Small intestine (tissue), 16 donors: ENCODE results near the gene SYNM. TPM values are rescaled to one million over a fixed set of nuclear protein-coding genes. Genes with fewer than 3 reads are reported as not detected.

ENCODE experiments used
- DNase-seq, 2 donors: peaks; one replicate each; pipeline versions ENCODE4 v3.0.0 to v3.0.0-alpha.2; 2013
- FAIRE-seq: peaks from 2 replicates; lab custom pipeline; 2012; peaks lifted over from hg19 to GRCh38; lab: Jason Lieb, UNC
- H3K27ac ChIP-seq, 3 donors: one replicate each; pipeline ENCODE4 v1.5.1; 2013; ENCODE audit warnings: low read length in 2 of 3, mild to moderate bottlenecking in 2 of 3, control low read depth in 1 of 3, inconsistent platforms in 1 of 3, low read depth in 1 of 3, moderate library complexity in 1 of 3
- H3K27me3 ChIP-seq, 3 donors: one replicate each; pipeline ENCODE4 v1.6.1; 2013; ENCODE audit warnings: low read length in 3 of 3, inconsistent platforms in 1 of 3; ENCODE audit not compliant: control insufficient read depth in 3 of 3, insufficient read depth in 3 of 3
- H3K36me3 ChIP-seq, 3 donors: one replicate each; pipeline ENCODE4 v1.6.1; 2013; ENCODE audit warnings: low read length in 3 of 3, inconsistent platforms in 1 of 3, low read depth in 1 of 3, mild to moderate bottlenecking in 1 of 3, moderate library complexity in 1 of 3; ENCODE audit not compliant: control insufficient read depth in 3 of 3, insufficient read depth in 2 of 3
- H3K4me1 ChIP-seq, 3 donors: one replicate each; pipeline ENCODE4 v1.6.1; 2013; ENCODE audit warnings: low read length in 2 of 3, inconsistent platforms in 1 of 3, low read depth in 1 of 3, mild to moderate bottlenecking in 1 of 3, moderate library complexity in 1 of 3; ENCODE audit not compliant: control insufficient read depth in 3 of 3, insufficient read depth in 2 of 3
- H3K4me3 ChIP-seq, 3 donors: one replicate each; pipeline ENCODE4 v1.5.1; 2013; ENCODE audit warnings: low read length in 3 of 3, control low read depth in 1 of 3, inconsistent platforms in 1 of 3, low read depth in 1 of 3, mild to moderate bottlenecking in 1 of 3, moderate library complexity in 1 of 3
- H3K9me3 ChIP-seq, 2 donors: one replicate each; pipeline ENCODE4 v1.6.1; 2013; ENCODE audit warnings: low read depth in 1 of 2, low read length in 1 of 2; ENCODE audit not compliant: control insufficient read depth in 2 of 2, insufficient read depth in 1 of 2
- WGBS, 3 donors: extraction: QIAGEN DNeasy Blood & Tissue Kit; methylation state at CpG; one replicate each; pipeline ENCODE4 v1.1.7; 2013; 5-methylcytosine and 5-hydroxymethylcytosine counted together
- long read RNA-seq, 10 donors: transcript quantifications; one replicate each; lab custom pipeline, GENCODE V29; 2026
- polyA plus RNA-seq, 4 donors: library from polyadenylated mRNA; stranded (reverse) in 3 of 4; unstranded in 1 of 4; fragments of 200-250 nt in 3 of 4; fragments of 120-200 nt in 1 of 4; gene quantifications; one replicate each; pipeline versions ENCODE4 v1.2.1 to v1.2.3, GENCODE V29; 2013
- donor health status: healthy with polysubstance abuse.
- donor health status: control.
- donor health status: control.
- donor health status: Bipolar disorder and iron deficiency.
- donor health status: healthy.

SYNM gene, protein sequence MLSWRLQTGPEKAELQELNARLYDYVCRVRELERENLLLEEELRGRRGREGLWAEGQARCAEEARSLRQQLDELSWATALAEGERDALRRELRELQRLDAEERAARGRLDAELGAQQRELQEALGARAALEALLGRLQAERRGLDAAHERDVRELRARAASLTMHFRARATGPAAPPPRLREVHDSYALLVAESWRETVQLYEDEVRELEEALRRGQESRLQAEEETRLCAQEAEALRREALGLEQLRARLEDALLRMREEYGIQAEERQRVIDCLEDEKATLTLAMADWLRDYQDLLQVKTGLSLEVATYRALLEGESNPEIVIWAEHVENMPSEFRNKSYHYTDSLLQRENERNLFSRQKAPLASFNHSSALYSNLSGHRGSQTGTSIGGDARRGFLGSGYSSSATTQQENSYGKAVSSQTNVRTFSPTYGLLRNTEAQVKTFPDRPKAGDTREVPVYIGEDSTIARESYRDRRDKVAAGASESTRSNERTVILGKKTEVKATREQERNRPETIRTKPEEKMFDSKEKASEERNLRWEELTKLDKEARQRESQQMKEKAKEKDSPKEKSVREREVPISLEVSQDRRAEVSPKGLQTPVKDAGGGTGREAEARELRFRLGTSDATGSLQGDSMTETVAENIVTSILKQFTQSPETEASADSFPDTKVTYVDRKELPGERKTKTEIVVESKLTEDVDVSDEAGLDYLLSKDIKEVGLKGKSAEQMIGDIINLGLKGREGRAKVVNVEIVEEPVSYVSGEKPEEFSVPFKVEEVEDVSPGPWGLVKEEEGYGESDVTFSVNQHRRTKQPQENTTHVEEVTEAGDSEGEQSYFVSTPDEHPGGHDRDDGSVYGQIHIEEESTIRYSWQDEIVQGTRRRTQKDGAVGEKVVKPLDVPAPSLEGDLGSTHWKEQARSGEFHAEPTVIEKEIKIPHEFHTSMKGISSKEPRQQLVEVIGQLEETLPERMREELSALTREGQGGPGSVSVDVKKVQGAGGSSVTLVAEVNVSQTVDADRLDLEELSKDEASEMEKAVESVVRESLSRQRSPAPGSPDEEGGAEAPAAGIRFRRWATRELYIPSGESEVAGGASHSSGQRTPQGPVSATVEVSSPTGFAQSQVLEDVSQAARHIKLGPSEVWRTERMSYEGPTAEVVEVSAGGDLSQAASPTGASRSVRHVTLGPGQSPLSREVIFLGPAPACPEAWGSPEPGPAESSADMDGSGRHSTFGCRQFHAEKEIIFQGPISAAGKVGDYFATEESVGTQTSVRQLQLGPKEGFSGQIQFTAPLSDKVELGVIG (N-terminal part only)
- polyA plus RNA-seq: 10 to 100 TPM in 1 of 4 donors, 1 to 10 TPM in 3; 2.9 to 18.1 (median 3.3) TPM
- long read RNA-seq, donor 1: 0 reads
- long read RNA-seq, donor 2: 0 reads
- long read RNA-seq, donor 3, full-length matches to known transcripts: 10 of 10 reads
- long read RNA-seq, donor 3, partial matches to known transcripts: 0 of 10 reads
- long read RNA-seq, donor 3, other reads (novel, unspliced or antisense): 0 of 10 reads
- long read RNA-seq, donor 4: 0 reads
- long read RNA-seq, donor 5, full-length matches to known transcripts: 1 of 1 reads
- long read RNA-seq, donor 5, partial matches to known transcripts: 0 of 1 reads
- long read RNA-seq, donor 5, other reads (novel, unspliced or antisense): 0 of 1 reads
- long read RNA-seq, donor 6, full-length matches to known transcripts: 6 of 6 reads
- long read RNA-seq, donor 6, partial matches to known transcripts: 0 of 6 reads
- long read RNA-seq, donor 6, other reads (novel, unspliced or antisense): 0 of 6 reads
- long read RNA-seq, donor 7, full-length matches to known transcripts: 10 of 15 reads
- long read RNA-seq, donor 7, partial matches to known transcripts: 5 of 15 reads
- long read RNA-seq, donor 7, other reads (novel, unspliced or antisense): 0 of 15 reads
- long read RNA-seq, donor 8, full-length matches to known transcripts: 1 of 1 reads
- long read RNA-seq, donor 8, partial matches to known transcripts: 0 of 1 reads
- long read RNA-seq, donor 8, other reads (novel, unspliced or antisense): 0 of 1 reads
- long read RNA-seq, donor 9, full-length matches to known transcripts: 4 of 4 reads
- long read RNA-seq, donor 9, partial matches to known transcripts: 0 of 4 reads
- long read RNA-seq, donor 9, other reads (novel, unspliced or antisense): 0 of 4 reads
- long read RNA-seq, donor 10, full-length matches to known transcripts: 6 of 12 reads
- long read RNA-seq, donor 10, partial matches to known transcripts: 6 of 12 reads
- long read RNA-seq, donor 10, other reads (novel, unspliced or antisense): 0 of 12 reads

- FAIRE-seq (no peak), DNase-seq (peak; percentile 82 to 87)
- WGBS, 3 donors: 1 to 2% (median 1%) methylated on average over 65 to 91 of the region's 91 CpGs
- Histone ChIP-seq H3K36me3 (no peaks in the 10 kb centered on the region), H3K9me3 (no peaks in the 10 kb centered on the region), H3K27ac (peak within 1 kb of the TSS; percentile 37 to 65 (median 42)), H3K4me3 (peak within 1 kb of the TSS; percentile 32 to 58 (median 37)), H3K4me1 (no peaks in the 10 kb centered on the region), H3K27me3 (peaks cover 0 to 41% (median 0%) of the 10 kb centered on the region in 3 donors)
Measured at GRCh38 chr15:99104788-99105513, at the start of gene SYNM. Gene SYNM, plus strand, starts transcription at chr15:99105080. Its CDS starts 120 bp downstream, at chr15:99105200.

GRCh38 chr15:99055555-99056134 is 49.2 kb upstream of the SYNM start:
- Histone ChIP-seq H3K27ac (no peak overlapping the region), H3K4me1 (no peaks in the 10 kb centered on the region), H3K36me3 (no peaks in the 10 kb centered on the region), H3K4me3 (no peak overlapping the region), H3K9me3 (no peaks in the 10 kb centered on the region), H3K27me3 (peaks cover 3 to 35% (median 4%) of the 10 kb centered on the region in 3 donors)
- FAIRE-seq (no peak), DNase-seq (no peak)
- WGBS, 3 donors: 67 to 76% (median 70%) methylated on average over 6 of the region's 6 CpGs

DNA sequence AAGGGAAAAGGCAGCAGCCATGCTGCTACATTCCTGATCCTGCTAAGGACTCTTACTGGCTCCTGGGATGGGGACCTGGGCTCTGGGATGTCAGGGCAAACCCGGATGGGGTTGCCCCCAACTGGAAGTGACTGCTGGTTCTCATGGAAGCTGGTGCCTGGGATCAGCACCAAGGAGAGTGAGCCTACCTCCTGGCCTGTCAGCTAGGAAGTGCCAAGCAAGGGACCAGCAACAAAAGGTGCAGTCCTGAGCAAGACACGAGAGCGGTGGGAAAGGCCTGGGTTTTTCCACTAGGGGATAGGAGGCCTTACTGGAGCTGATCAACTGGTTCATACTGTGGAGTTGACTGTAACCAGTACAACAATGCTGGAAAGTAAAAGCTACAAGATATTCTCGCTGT is 47.9 kb upstream of the SYNM start:
- Histone ChIP-seq H3K36me3 (no peaks in the 10 kb centered on the region), H3K27me3 (peaks cover 3 to 43% (median 4%) of the 10 kb centered on the region in 3 donors), H3K9me3 (no peaks in the 10 kb centered on the region), H3K4me1 (no peaks in the 10 kb centered on the region), H3K27ac (no peak overlapping the region), H3K4me3 (no peak overlapping the region)
- WGBS, 3 donors: 75 to 80% (median 79%) methylated on average over 4 of the region's 4 CpGs
- no peak for DNase-seq
- no peak for FAIRE-seq

DNA sequence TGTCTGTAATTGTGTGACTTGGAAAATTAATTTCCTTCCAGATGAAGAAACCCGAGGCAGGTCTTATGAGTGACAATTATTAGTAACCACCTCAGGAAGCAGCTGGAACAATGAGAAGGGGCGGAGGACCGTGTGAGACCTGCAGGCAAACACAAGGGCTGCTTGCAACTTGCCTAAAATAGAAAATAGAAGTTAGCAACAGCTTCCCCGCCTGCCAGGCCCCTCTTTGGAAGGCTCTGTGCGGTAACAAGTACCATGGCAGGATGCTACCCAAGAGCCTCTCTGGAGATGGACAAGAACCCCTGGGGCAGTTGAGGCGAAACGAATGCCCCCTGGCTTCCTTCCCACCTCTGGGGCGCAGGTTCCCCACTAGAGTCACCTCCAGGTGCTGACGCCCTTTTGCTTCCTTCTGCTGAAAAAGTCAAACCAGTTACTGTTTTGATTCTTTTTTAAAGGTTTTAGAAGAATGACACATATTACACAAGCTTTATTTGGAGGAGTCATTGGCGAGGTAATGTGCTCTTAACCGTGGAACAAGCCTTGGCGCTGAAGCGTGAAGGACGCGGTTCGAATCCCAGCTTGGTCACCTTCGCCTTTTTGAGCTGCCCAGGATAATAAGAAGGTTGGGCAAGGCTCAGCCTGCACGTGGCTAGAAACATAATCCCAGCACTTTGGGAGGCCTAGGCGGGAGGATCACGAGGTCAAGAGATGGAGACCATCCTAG is 47.0 kb upstream of the SYNM start:
- Histone ChIP-seq H3K4me3 (no peak overlapping the region), H3K9me3 (no peaks in the 10 kb centered on the region), H3K36me3 (no peaks in the 10 kb centered on the region), H3K4me1 (no peaks in the 10 kb centered on the region), H3K27ac (peak overlapping the region in 1 of 3 donors; percentile 42), H3K27me3 (peaks cover 4 to 45% (median 4%) of the 10 kb centered on the region in 3 donors)
- DNase-seq: no peak
- 73 to 78% (median 74%) methylated on average over 20 of the region's 20 CpGs for WGBS, 3 donors
- FAIRE-seq: no peak

- WGBS, 3 donors: 41 to 49% (median 44%) methylated on average over 26 to 27 of the region's 27 CpGs
- FAIRE-seq (no peak), DNase-seq (no peak)
- Histone ChIP-seq H3K27me3 (peaks cover 4 to 45% (median 6%) of the 10 kb centered on the region in 3 donors), H3K4me3 (peak overlapping the region in 2 of 3 donors; percentile 14 to 29), H3K4me1 (no peaks in the 10 kb centered on the region), H3K36me3 (no peaks in the 10 kb centered on the region), H3K9me3 (no peaks in the 10 kb centered on the region), H3K27ac (peak overlapping the region in 2 of 3 donors; percentile 19 to 42)
Measured at GRCh38 chr15:99058421-99058870, 46.4 kb upstream of the SYNM start.
